ENCODE measurements around the gene ARMC2. TPM values are rescaled to one million over a fixed set of nuclear protein-coding genes. Genes with fewer than 3 reads are reported as not detected.

ARMC2 gene
- total RNA-seq, 1 donor from 2014 or later, result 1.1 TPM

- peak; percentile 5 for DNase-seq (ENCODE audit: extremely low read depth, low read depth, low spot score)
Measured at GRCh38 chr6:109009236-109009961, 161.2 kb downstream of the ARMC2 start.

DNA sequence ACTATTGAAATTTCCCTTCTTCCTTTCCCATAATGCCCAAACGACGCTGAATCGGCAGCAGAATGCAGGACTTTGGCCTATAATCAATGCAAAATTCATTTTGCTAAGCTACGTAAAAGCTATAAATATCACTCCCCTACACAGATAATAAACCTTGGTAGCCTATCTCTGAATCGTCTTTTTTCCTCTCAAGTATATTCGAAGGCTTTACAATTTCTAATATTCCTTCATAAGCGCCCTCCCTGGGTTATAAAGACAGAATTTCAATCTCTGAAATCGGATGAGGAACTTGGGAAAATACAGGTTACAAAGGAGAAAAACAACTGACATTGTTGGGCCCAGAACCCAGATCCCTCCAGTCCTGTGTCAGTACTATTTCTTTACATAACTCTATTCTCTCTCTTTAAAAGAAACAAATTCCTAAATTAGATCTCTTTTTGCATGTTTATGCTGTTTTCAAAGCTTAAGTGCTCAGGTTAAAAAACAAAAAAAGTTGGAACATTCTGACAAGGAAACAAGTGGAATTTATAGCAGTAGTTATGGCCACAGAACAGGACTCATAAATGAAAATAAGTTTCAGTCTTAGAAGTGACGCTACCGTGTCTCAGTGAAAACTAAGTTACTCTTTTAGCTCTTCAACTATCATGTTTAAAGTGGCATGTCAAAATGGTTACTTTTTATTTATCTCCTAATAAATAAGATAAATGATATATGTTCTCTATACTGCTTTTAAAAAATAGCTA lies 161.9 kb downstream of the ARMC2 start:
- no peak for DNase-seq (ENCODE audit: extremely low read depth, low read depth, low spot score)

GRCh38 chr6:109010705-109011102 lies 162.5 kb downstream of the ARMC2 start:
- no peak for DNase-seq (ENCODE audit: extremely low read depth, low read depth, low spot score)

DNA sequence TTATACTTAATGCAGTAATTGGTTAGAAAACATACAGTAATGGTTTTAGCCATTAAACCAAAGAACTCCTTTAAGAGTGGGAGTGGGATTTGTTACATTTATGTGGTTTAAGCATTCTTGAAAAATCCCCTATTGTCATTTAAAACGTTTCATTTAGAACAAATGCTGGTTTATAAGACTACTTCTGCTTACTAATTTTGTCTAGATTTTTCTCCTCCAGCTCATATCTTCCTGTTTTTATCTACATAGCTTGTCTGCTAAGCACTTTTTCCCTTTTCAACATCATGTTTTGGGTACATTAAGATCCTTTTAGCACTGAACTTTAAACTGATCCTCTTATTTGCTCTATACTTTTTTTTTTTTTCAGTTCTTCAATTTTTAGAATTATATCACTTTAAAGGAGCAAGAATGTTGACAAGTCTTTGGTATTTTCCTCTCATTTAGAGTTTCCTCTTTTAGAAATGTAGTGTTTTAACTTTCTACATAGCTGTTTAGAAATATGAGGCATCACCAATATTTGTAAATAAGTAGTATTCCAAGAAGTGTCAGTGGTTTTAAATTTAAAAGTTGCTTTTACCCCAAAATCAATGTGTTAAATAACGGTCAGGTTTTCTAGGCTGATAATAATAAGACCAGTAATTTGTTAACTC lies 165.6 kb downstream of the ARMC2 start:
- no peak for DNase-seq (ENCODE audit: extremely low read depth, low read depth, low spot score)

DNA sequence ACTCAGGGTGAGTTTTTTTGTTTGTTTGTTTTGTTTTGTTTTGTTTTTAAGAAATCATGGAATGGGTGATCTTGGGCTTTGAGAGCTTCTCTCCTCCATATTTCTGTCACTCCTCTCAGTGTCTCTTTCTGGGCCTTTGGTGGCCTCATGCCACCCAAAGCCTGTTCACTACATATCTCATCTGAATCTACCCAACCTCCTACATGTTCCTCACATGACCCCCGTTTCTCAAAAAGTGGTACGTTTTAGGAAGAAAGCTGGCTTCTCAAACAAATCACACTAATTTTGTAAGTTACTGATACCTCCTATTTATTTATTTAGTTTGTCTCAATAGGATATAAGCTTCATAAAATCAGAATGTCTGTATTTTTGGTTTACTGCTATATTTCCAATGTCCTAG lies 166.4 kb downstream of the ARMC2 start:
- DNase-seq (ENCODE audit: extremely low read depth, low read depth, low spot score), result no peak

GRCh38 chr6:109015176-109015575 lies 167.0 kb downstream of the ARMC2 start:
- no peak for DNase-seq (ENCODE audit: extremely low read depth, low read depth, low spot score)

- no peak for DNase-seq (ENCODE audit: extremely low read depth, low read depth, low spot score)
Measured at GRCh38 chr6:109019911-109020310, 171.7 kb downstream of the ARMC2 start.

- no peak for DNase-seq (ENCODE audit: extremely low read depth, low read depth, low spot score)
Measured at GRCh38 chr6:109021870-109022269, 173.6 kb downstream of the ARMC2 start.

DNA sequence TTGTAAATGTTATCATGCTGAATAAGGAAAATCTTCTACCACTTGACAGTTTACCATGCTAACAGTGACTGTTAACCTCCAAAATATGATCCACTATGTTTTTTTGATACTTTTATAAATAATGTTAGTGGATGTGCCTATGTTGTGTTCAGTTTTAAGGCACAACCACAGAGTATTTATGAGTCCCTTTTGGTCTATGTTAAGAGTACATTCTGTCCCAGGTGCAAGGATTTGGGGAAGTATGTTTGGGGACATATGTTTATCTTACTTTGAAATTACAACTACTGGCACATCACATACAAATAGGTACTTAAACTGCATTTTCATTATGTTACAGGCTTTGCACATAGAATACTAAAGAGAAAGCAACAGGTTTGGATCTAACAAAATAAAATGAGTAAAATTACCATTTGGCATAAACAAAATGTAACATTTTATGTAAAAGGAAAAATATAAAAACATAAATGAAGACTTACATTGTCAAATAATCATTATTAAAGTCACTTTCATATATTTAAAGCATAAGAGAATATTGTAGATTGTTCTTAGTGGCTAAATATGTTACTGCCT lies 175.2 kb downstream of the ARMC2 start:
- DNase-seq (ENCODE audit: extremely low read depth, low read depth, low spot score), result no peak

Other genes starting within 250 kb of the ARMC2 start
- gene SESN1, start 246.4 kb downstream of the ARMC2 start, total RNA-seq, result 20.2 and 24.1 TPM in 2 replicates
- 17.3 and 17.5 TPM in 2 replicates for gene CEP57L1, start 247.1 kb downstream of the ARMC2 start, total RNA-seq

All from glomerular endothelial cell (primary cell).